ENCODE results near the gene TPI1.

TPI1 gene

GRCh38 chr12:6850796-6851152, 16.6 kb upstream of the TPI1 start:
- Histone ChIP-seq H3K79me2 (ENCODE audit: insufficient read depth, low read length) (peaks cover 20% of the 10 kb centered on the region), H2AFZ (ENCODE audit: low read length) (no peak overlapping the region), H3K27ac (ENCODE audit: low read depth, low read length, poor library complexity, severe bottlenecking) (peak overlapping the region; percentile 83), H4K20me1 (ENCODE audit: insufficient read depth, low read length) (no peaks in the 10 kb centered on the region), H3K9me2 (ENCODE audit: low read depth, low read length) (no peaks in the 10 kb centered on the region), H3K4me1 (ENCODE audit: insufficient read depth, low read length, severe bottlenecking) (peaks cover 36% of the 10 kb centered on the region), H3K4me3 (ENCODE audit: low read depth, low read length, poor library complexity, severe bottlenecking) (peak overlapping the region; percentile 80), H3K9me3 (ENCODE audit: low read length) (no peaks in the 10 kb centered on the region), H3F3A (ENCODE audit: insufficient read depth, low read length) (no peaks in the 10 kb centered on the region), H3K4me2 (ENCODE audit: low read length) (peak overlapping the region; percentile 83), H3K36me3 (ENCODE audit: insufficient read depth, low read length) (peaks cover 51% of the 10 kb centered on the region), H3K27me3 (ENCODE audit: insufficient read depth, low read length) (no peaks in the 10 kb centered on the region), H3K9ac (ENCODE audit: low read length) (peak overlapping the region; percentile 93)
- TF ChIP-seq CTCF (IDR thresholded peaks at IDR 0.05; ENCODE audit: low read length), result no peak
- TF ChIP-seq EZH2 (IDR thresholded peaks at IDR 0.05; ENCODE audit: borderline replicate concordance, low read length), result no peak

- peaks cover 20% of the 10 kb centered on the region for H3K79me2 ChIP-seq (ENCODE audit: insufficient read depth, low read length)
- H2AFZ ChIP-seq (ENCODE audit: low read length), result no peak within 1 kb of the TSS
- H4K20me1 ChIP-seq (ENCODE audit: insufficient read depth, low read length), result no peaks in the 10 kb centered on the region
- H3K9ac ChIP-seq (ENCODE audit: low read length), result peak within 1 kb of the TSS; percentile 93
- peaks cover 36% of the 10 kb centered on the region for H3K4me1 ChIP-seq (ENCODE audit: insufficient read depth, low read length, severe bottlenecking)
- no peaks in the 10 kb centered on the region for H3K9me2 ChIP-seq (ENCODE audit: low read depth, low read length)
- TF ChIP-seq EZH2 (IDR thresholded peaks at IDR 0.05; ENCODE audit: borderline replicate concordance, low read length) (no peak), CTCF (IDR thresholded peaks at IDR 0.05; ENCODE audit: low read length) (no peak)
- H3K4me2 ChIP-seq (ENCODE audit: low read length), result peak within 1 kb of the TSS; percentile 83
- no peaks in the 10 kb centered on the region for H3K27me3 ChIP-seq (ENCODE audit: insufficient read depth, low read length)
- H3F3A ChIP-seq (ENCODE audit: insufficient read depth, low read length), result no peaks in the 10 kb centered on the region
- H3K36me3 ChIP-seq (ENCODE audit: insufficient read depth, low read length), result peaks cover 51% of the 10 kb centered on the region
- H3K4me3 ChIP-seq (ENCODE audit: low read depth, low read length, poor library complexity, severe bottlenecking), result peak within 1 kb of the TSS; percentile 80
- peak within 1 kb of the TSS; percentile 83 for H3K27ac ChIP-seq (ENCODE audit: low read depth, low read length, poor library complexity, severe bottlenecking)
- no peaks in the 10 kb centered on the region for H3K9me3 ChIP-seq (ENCODE audit: low read length)
Observed at GRCh38 chr12:6851153-6851920, 16.0 kb upstream of the TPI1 start, which contains the start of gene CDCA3. TSS of gene CDCA3 (minus strand) at chr12:6851286. CDS start at chr12:6850952, 334 bp downstream.

GRCh38 chr12:6851921-6852650, 15.2 kb upstream of the TPI1 start, which contains the start of gene USP5:
TSS of gene USP5 (plus strand) at chr12:6852150. CDS start at chr12:6852180, 30 bp downstream.
- Histone ChIP-seq H3K36me3 (ENCODE audit: insufficient read depth, low read length) (peaks cover 51% of the 10 kb centered on the region), H3K9me3 (ENCODE audit: low read length) (no peaks in the 10 kb centered on the region), H3F3A (ENCODE audit: insufficient read depth, low read length) (no peaks in the 10 kb centered on the region), H3K27ac (ENCODE audit: low read depth, low read length, poor library complexity, severe bottlenecking) (peak within 1 kb of the TSS; percentile 83), H4K20me1 (ENCODE audit: insufficient read depth, low read length) (no peaks in the 10 kb centered on the region), H3K4me2 (ENCODE audit: low read length) (peak within 1 kb of the TSS; percentile 94), H3K9me2 (ENCODE audit: low read depth, low read length) (no peaks in the 10 kb centered on the region), H3K4me1 (ENCODE audit: insufficient read depth, low read length, severe bottlenecking) (peaks cover 36% of the 10 kb centered on the region), H3K4me3 (ENCODE audit: low read depth, low read length, poor library complexity, severe bottlenecking) (peak within 1 kb of the TSS; percentile 80), H3K79me2 (ENCODE audit: insufficient read depth, low read length) (peaks cover 20% of the 10 kb centered on the region), H2AFZ (ENCODE audit: low read length) (no peak within 1 kb of the TSS), H3K27me3 (ENCODE audit: insufficient read depth, low read length) (no peaks in the 10 kb centered on the region), H3K9ac (ENCODE audit: low read length) (peak within 1 kb of the TSS; percentile 93)
- TF ChIP-seq CTCF (IDR thresholded peaks at IDR 0.05; ENCODE audit: low read length) (no peak), EZH2 (IDR thresholded peaks at IDR 0.05; ENCODE audit: borderline replicate concordance, low read length) (no peak)

Data from OCI-LY1 (cell line).